ENCODE data around the gene MAD2L2.

MAD2L2 gene

GRCh38 chr1:11653101-11653860, 27.7 kb downstream of the MAD2L2 start:
- no peak for DNase-seq (ENCODE audit: low read depth)

GRCh38 chr1:11652203-11652780, 28.7 kb downstream of the MAD2L2 start:
- DNase-seq (ENCODE audit: low read depth) = no peak

- DNase-seq (ENCODE audit: low read depth) = no peak
Measured at GRCh38 chr1:11651017-11651416, 29.9 kb downstream of the MAD2L2 start.

GRCh38 chr1:11650331-11650991, 30.5 kb downstream of the MAD2L2 start:
- DNase-seq (ENCODE audit: low read depth) = peak; percentile 78

GRCh38 chr1:11649624-11650330, 31.2 kb downstream of the MAD2L2 start:
- DNase-seq (ENCODE audit: low read depth) = no peak

- no peak for DNase-seq (ENCODE audit: low read depth)
Measured at GRCh38 chr1:11649237-11649623, 31.7 kb downstream of the MAD2L2 start.

- no peak for DNase-seq (ENCODE audit: low read depth)
Measured at GRCh38 chr1:11648732-11649158, 32.2 kb downstream of the MAD2L2 start.

DNA sequence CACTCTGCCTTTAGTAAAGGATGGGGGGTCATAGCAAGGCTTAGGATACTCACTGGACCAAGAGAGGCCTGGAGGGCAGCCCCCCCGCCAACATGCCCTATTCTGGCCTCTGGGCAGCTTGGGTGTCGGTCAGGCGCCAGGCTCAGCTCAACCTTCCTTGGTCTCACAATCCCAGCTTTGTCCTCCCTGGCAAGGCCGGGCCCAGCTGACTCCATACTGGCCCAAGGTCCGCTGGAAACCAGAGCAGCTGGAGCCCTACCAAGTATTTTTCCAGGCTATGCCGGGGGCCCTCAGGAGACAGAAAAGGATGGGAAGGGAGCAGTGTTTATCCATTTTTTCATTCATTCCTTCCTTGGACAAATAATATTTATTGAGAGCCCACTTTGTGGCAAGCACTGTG, 32.9 kb downstream of the MAD2L2 start:
- no peak for DNase-seq (ENCODE audit: low read depth)

DNA sequence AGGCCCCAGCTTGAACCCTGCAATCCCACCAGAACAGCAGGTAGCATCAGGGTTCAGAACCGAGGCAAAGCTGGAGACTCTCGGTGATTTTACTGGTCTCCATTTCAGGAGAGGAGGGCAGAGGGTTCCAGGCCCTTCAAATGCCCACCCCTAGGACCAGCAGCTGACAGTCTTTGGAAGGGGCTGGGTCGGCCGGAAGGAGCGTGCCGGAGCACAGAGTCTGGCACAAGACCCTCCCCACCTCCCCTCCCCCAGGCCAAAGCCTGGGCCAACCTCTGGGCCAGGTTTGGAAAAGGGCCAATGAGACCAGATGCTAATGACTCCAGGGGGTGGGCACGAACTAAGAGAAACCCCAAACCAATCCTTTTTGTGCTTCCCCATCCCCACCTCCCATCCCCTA, 33.6 kb downstream of the MAD2L2 start:
- no peak for DNase-seq (ENCODE audit: low read depth)

DNA sequence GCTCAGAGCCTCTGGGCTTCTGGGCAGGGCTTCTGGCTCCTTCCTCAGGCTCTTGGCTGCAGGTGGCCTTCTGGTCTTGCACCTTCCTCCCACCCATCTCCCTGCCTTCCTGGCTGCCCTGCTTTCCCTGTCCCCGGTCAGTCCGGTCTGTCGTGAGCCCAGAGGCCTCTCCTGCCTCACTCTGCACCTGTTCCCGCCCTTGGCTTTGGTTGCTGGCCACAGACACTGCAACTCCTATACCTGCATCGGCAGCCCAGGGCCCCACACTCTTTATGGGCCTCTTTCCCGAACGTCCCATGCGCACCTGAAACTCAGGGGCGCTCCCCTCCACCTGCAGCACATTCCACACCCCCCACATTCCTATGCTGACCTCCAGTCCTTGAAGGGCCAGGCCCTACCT, 34.6 kb downstream of the MAD2L2 start:
- DNase-seq (ENCODE audit: low read depth) = no peak

GRCh38 chr1:11645670-11646265, 35.2 kb downstream of the MAD2L2 start:
- peak; percentile 76 for DNase-seq (ENCODE audit: low read depth)

- no peak for DNase-seq (ENCODE audit: low read depth)
Measured at GRCh38 chr1:11645270-11645669, 35.7 kb downstream of the MAD2L2 start.

DNA sequence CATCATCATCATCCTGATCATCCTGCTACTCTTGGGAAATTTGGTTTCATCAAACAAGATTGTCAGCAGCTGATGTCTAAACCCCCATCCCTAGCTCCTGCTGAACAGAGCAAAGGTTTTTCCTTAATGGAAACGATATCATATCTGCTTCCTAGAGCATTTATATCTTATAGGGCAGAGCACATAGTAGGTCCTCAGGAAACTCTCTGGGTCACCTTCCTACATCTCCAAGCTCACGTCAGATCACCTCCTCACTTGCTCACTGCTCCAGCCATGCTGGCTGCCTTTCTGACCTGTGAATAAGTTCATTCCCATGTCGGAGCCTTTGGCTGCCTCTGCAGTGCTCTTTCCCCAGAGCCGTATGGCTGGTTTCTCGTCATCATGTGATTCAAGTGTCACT, 37.2 kb downstream of the MAD2L2 start:
- DNase-seq (ENCODE audit: low read depth) = no peak

DNA sequence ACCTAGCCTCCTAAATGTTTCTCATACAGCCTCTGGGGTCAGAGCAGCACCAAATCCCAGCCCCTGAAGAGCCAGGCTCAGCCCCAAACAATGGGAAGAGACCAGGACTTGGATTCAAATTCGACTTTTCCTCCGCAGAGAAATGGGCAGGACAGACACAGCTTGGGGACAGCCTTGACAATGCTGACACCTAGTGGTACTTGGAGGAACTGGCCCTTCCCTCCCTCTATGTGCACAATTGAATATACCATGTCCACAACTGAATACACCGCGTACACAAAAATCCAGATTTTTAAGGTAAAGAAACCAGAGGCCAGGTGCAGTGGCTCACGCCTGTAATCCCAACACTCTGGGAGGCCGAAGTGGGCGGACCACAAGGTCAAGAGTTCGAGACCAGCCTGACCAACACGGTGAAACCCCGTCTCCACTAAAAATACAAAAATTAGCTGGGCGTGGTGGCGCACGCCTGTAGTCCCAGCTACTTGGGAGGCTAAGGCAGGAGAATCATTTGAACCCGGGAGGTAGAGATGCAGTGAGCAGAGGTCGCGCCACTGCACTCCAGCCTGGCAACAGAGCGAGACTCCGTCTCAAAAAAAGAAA, 38.4 kb downstream of the MAD2L2 start:
- peak; percentile 53 for DNase-seq (ENCODE audit: low read depth)

DNA sequence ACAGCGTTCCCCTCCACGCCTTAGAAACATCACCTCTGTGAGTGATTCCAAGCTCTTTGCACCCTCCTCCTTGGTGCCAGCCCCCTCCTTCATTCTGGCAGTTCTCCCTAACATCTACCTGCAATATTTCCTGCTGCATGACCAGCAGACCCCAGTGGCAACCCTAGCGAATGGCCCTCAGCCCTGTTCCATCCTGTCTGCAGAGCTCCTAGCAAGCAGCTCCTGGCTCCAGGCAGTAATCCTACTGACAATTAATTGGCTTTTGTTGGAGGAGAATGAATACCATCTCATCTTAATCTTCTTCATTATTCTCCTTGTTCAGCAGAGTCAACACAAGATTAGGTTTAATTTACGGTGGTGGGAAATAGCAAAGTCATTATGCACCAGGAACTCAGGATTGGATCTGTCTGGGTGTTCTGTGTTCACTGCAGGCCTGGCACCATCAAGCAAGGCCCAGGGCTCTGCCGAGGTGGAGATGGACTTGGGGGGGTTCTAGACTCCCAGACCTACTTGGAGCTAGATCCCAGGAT, 39.1 kb downstream of the MAD2L2 start:
- DNase-seq (ENCODE audit: low read depth) = no peak

- DNase-seq (ENCODE audit: low read depth) = no peak
Measured at GRCh38 chr1:11640944-11641343, 40.0 kb downstream of the MAD2L2 start.

- DNase-seq (ENCODE audit: low read depth) = no peak
Measured at GRCh38 chr1:11640101-11640500, 40.8 kb downstream of the MAD2L2 start.

GRCh38 chr1:11639372-11639771, 41.6 kb downstream of the MAD2L2 start:
- no peak for DNase-seq (ENCODE audit: low read depth)

- DNase-seq (ENCODE audit: low read depth) = no peak
Measured at GRCh38 chr1:11638121-11638520, 42.8 kb downstream of the MAD2L2 start.

DNA sequence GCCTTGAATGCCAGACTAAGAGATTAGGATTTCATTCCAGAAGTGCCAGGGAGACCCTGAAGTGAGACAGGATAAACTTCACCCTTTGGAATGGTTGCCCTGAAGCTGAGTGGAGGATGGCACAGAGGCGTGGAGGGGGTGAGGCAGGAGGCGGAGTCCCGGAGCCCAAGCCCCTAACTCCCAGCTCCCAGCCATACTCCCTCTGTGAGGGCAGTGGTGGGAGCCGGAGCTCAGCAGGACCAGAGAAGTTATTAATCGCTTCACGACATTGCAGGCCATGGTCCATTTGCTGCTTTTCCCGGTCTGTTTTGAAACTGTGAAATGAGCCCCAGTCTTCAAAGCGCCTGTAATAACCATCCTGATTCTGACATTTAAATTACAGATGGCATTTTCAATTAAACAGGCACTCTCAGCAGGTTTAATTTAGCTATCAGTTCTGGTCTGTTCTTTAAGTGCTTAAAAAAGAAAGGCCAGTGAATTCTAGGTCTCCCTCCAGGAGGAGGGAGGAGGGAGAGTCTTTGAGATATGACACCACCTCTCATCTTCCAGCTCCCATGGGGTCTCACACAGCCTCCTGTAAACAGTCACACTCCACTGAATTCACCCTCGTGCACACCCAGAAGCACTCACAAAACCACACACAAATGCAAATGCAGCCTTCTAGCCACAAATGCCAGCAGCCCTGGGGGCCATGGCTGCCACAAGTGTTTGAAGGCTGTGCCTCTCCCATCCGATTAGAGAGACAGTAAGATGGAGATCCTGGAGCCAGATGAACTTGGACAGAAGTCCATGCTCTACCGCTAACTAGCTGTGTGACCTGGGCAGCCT, 46.4 kb downstream of the MAD2L2 start:
- no peak for DNase-seq (ENCODE audit: low read depth)
